Inferior parietal cortex (tissue), 1 donor: ENCODE results near the gene ALLC.

Source experiments
- DNase-seq: peaks from one replicate; pipeline ENCODE4 v3.0.0-alpha.2; 2016; ENCODE audit errors: extremely low spot score

ALLC gene

DNA sequence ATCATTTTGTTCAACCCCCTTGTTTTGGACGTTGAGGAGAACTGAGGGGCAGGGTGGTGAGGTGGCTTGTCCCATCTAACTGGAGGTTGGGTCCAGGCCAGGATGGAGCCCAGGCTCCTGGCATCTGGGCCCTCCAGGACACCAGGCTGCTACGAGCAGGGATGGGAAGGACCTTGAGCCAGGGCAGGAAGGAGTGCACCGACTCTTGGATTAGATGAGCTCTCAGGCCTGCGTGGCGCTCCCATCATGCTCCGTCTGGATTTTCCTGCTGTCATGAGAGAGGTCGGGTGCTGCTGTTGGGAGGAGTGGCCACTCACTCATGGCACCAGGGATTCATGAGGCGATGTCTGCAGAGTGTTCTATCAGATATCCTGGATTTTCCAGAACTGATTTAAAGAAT lies 18.3 kb upstream of the ALLC start:
- DNase-seq = no peak

DNA sequence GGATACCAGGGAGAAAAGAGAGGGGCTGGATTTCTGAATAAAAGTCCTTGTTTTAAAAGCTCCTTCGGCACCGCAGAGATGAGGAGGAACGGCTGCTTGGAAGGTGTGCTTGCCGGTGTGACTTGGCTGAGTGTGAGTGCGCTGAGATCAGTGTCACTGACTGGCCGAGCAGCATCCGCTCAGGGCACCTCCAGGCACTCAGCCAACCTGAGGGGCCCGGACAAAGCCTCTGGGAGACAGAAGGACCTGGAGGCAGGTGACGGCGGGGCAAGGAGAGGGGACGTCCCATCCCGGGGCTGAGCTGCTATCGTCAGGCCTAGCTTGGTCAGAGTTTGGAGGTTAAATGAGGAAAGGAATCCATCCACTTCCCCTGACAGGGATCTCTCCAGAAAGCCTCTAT lies 16.8 kb upstream of the ALLC start:
- no peak for DNase-seq

DNA sequence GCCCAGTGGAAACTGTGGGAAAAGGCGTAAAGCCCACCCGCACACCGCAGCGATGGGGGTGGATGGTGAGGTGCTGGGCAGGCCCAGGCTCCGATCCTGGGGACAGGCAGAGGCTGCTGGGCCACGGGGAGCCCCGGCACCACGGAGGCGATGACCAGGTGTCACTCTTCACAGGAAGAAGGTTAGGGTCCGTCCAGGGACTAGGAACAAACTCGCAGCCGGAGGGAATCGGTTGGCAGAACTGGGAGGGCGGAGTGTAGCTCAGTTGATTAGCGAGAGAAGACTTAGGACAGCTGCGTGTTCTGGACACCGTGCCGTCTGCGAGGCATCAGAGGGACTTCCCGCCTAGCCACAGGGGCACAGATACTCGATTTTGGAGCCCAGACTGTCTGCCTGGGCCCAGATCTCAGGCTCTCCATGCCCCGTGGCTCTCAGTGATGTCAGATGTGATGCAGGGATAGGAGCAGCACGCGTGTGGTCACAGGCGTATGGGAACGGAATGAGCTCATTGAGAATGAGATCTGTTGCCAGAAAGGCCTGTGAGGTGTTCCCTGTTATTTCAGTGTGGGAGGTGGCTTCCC lies 16.1 kb upstream of the ALLC start:
- no peak for DNase-seq

DNA sequence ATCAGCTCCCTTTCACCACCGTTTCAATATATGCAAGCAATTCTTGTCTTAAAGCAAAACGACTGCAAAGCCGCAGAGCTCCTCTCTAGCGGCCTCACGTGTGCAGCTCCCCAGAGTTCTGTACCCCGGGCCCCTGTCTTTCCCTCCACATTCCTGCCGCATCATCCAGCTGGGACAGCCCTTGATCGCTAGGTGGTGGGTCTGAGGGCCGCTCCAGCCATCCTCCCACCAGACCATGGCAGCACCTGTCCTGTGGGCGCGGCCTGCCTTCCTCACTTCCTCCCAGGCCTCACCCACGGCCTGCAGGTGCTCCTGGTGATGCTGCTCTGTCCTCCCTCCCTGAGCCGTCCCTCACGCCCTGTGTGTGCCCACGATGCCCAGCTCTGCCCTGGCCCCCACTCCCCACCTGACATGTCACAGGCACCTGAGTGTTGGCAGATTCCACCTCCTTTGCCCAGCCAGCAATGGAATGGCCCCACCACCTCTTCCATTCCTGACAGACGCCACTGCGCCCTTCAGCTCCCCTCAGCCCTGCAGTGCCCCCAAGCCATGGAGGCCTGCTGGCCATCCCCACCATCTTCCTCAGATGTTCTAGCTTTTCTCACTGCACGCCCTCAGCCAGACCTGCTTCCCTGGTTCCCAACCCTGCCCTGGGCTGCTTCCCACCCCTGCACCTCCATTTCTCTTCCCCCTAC lies 15.3 kb upstream of the ALLC start:
- DNase-seq = no peak

DNA sequence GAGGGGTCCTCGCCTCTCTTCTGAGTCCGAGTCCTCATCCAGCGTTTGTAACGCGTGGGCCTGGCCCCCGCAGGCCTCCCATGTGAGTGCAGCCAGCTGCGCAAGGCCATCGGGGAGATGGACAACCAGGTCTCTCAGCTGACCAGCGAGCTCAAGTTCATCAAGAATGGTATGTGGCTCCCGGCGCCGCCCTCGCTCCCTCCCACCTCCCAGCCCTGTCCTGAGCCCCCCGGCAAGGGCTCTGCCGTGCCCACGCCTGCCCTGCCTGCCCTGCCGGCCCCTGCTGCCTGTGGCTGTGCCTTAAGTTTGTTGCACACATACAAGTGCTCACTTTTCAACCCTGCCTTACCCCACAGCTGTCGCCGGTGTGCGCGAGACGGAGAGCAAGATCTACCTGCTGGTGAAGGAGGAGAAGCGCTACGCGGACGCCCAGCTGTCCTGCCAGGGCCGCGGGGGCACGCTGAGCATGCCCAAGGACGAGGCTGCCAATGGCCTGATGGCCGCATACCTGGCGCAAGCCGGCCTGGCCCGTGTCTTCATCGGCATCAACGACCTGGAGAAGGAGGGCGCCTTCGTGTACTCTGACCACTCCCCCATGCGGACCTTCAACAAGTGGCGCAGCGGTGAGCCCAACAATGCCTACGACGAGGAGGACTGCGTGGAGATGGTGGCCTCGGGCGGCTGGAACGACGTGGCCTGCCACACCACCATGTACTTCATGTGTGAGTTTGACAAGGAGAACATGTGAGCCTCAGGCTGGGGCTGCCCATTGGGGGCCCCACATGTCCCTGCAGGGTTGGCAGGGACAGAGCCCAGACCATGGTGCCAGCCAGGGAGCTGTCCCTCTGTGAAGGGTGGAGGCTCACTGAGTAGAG lies 14.4 kb upstream of the ALLC start:
- no peak for DNase-seq

DNA sequence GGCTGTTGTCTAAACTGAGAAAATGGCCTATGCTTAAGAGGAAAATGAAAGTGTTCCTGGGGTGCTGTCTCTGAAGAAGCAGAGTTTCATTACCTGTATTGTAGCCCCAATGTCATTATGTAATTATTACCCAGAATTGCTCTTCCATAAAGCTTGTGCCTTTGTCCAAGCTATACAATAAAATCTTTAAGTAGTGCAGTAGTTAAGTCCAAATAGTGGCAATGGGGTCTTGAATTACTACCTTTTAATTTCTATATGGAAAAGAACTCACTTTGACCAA lies 13.8 kb upstream of the ALLC start:
- DNase-seq = no peak

DNA sequence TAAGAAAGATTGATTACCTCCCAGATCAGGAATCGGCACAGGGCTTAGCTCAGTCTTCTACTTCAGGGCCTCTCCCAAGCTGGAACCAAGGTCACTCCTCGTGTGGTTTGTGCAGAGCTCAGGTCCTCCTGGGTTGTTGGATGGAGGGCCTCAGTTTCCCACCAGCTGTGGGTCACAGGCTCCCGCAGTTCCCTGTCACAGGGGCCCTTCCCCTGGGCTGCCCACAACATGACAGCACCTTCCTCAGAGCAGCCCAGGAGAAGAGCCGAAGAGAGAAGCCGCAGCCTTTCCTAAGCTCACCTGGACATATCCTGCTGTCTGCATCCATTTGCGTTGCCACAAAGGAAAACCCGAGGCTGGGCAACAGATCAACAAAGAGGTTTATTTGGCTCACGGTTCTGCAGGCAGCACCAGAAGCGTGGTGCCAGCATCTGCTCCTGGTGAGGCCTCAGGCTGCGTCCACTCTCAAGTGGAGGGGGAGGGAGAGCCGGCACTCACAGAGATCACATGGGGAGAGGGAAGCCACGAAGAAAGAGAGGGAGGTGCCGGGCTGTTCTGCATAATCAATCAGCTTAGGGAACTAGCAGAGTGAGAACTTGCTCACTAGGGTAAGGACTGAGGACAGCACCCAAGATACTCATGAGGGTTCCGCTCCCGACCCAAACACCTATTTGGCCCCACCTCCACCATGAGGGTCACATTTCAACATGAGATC lies 13.0 kb upstream of the ALLC start:
- no peak for DNase-seq

DNA sequence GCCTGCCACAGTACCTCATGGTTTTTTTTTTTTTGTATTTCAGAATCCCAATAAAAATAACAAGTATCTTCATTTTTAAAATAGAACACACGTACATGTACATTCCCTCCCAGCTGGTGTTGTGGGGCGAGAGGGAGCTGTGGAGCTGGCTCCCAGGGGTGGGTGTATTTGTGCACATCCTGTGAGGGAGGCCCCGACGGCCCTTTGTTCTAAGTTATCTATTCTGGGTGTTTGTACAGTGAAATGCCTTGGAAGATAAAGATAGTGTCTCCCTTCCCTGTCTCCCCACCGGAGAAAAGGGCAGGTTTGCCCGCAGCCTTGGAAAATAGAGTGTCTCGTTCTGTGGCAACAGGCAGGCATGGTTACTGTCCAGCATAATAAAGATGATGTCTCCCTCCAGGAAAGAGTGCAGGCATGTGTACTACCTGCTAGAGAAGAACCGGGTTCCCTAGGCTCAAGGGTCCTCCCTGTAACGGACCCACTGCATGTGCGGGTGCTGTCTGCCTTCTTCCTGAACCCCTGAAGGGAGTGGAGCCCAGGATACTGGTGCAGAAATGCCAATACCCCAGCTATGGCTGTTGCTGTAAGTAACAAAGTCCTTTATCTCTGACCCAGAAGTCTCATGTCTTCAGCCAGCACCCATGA lies 12.1 kb upstream of the ALLC start:
- no peak for DNase-seq

DNA sequence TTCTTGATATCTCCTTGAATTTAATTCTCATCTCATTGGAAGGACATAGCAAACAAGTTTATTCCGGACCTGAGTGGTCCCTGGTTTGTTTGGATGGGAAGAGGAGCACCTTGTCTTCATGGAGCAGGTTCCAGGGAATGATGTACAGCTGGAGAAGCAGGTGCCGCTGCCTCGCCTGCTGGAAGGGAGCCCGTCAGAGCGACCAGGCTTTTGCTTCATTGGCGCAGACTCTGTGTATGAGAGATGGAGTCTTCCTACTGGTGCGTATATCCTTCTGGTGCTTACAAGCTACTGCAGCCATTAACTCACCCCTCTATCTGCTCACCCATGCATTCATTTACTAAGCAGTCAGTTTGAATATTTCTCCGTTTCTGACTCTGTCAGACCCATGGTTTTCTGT lies 11.6 kb upstream of the ALLC start:
- DNase-seq = no peak

DNA sequence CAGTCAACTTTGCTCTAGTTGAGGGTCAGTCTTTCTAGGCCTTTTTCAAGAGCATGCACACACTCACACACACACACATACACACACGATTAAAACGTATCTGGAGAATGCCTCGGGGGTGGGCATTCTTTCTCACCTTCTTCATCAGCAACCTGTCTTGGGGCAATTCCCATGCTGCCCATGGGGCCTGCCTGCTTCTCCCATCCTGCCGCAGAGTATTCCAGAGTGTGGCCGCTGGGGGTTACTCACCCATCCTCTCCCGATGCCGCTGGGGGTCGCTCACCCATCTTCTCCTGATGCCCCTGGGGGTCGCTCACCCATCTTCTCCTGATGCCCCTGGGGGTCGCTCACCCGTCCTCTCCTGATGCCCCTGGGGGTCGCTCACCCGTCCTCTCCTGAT lies 10.8 kb upstream of the ALLC start:
- DNase-seq = no peak

DNA sequence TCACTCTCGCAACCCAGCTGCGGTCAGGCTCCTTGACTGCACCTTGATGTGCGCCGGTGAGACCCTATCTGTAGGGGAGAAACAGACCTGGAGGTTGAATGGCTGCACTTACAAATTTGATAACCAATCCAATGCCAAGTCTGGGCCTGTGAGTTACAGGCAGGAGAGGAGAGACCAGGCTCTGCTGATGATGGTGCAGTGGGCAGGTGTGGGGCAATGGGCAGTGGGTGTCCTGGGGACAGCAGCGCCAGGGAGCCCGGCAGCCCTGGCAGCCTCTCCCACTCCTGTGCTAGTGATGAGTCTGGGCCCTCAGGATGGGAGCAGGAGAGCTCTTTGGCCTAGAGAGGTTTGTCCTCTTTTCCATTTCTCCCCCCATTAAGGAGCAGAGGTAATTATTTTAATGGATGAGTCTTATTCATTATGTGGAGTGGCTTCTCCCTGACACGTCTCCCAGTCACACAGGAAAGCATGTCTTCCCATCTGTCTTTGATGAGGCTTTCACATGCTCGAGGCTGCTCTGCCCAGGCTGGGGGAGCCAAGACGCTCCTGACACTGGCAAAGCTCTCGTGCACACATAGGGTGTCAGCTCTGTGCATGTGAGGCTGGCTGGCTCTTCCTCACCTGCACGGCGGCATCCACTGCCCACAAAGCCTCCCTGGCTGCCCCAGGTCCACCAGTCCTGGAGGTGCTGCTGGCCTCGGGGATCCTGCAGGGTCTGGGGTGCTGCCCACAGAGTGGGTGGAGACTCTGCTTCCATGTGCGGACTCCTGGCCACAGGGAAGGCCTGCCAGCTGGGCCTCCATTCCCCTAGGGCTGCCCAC lies 10.0 kb upstream of the ALLC start:
- no peak for DNase-seq

DNA sequence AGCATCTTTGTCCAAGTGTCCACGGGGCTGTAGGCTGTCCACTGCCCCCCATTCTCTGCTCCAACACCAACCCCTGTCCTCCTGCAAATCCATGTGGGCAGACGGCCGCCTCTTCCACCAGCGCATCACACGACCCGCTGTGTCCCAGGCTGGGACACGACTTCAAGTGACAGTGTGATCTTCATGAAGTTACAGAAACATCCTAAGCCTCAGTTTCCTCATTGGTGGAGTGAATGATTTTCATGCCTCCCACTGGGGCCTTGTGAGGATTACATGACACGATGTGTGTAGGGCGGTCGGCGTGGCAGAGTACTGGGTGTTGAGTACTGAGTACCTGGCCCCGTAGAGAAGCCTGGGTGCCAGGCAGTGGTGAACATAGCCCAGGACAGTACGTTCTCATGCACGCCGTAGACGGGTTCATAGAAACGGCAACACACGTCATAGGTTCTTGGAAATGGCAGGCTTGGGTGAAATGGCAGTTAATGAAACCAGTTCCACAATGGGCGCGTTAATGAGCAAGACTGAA lies 9.3 kb upstream of the ALLC start:
- DNase-seq = no peak

DNA sequence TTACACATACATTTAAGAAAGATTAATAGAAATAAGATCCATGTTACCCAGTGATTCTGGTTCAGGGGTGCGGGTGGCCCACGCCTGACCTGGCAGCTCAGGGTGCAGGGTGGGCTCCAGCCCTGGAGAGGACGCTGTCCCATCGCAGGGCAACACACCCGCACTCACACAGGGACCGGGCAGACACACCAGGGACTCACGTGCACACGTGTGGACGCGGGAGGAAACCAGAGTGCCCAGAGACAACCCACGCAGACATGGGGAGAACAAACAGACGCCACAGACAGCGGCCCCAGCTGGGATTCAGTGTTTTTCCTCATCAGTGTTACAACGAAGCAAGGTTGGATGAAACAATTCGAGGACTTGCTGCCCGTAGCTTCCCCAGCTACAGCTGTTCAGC lies 8.4 kb upstream of the ALLC start:
- DNase-seq = no peak

DNA sequence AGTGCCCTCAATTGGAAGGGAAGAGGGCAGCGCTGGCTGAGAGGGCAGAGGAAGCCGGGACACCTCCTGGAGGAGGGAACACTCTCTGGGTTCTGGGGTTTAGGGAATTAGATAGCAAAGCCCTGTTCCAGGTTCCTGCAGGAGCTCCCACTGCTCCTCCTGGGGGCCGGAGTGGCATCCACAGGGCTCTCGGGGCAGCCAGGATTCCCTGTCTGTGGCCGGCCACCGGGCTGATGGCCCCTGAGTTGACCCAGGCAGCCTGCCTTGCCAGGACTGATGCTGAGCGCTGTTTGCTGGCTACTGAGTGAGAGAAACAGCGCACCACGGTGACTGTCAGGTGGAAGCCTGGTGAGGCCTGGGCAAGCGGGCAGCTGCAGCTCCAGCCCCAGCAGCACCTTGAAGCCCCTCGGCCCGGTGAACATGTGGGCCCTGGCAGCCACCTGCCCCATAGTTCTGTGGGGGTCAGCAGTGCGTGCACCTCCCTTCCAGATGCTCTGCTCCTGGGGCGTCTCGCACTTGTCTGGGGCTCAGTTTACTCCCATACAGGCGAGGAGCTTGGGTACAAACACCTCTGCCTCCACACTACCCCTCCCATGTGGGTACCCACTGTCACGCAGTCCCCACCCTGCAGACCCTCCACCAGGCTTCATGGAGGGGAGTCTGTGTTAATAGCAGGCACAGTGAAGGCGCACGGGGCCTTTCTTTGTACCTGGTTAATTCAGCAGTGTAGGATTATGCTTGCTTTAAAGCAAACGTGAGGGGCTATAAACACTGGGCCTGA lies 7.7 kb upstream of the ALLC start:
- DNase-seq = no peak

DNA sequence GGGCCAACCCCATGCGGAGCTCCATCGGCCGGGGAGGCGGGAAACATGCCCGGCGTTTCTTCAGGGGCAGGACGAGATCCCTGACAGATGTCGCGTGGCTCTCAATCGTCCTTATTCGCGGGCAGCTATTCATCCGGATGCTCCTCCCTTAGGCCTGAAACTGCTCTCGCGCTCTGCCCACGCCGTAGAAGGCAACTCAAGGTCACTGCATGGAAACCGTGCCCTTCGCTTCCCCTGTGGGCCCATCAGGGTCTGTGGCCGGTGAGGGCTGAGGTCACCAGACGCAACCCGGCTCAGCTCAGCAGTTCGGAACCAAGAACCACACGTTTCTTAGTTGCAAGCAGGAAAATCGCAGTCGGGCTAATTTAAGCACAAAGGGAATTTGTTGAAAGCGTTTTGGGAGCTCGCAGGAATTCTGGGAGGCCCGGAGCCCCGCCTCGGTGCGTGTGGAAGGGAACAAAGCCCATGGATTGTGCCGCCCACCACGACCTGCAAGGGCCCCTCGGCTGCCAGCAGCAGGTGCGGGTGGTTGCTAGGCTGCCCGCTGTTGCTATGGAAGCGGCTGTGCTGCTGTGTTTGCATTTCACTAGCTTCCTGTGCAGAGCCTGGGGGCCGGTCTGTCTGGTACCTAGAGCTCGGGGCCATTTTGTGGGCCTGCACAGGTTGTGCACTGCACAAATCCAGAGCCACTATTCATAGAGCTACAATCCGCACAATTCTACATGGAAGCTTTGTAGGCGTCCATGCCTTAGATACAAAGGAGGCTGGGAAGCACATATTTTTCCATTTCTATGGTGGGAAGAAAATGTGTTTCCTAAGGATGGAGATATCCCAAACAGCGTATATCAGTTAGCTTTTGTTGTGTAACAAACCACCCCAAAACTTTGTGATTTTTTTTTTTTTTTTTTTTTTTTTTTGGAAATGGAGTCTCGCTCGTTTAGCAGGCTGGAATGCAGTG lies 6.0 kb upstream of the ALLC start:
- peak; percentile 47 for DNase-seq

DNA sequence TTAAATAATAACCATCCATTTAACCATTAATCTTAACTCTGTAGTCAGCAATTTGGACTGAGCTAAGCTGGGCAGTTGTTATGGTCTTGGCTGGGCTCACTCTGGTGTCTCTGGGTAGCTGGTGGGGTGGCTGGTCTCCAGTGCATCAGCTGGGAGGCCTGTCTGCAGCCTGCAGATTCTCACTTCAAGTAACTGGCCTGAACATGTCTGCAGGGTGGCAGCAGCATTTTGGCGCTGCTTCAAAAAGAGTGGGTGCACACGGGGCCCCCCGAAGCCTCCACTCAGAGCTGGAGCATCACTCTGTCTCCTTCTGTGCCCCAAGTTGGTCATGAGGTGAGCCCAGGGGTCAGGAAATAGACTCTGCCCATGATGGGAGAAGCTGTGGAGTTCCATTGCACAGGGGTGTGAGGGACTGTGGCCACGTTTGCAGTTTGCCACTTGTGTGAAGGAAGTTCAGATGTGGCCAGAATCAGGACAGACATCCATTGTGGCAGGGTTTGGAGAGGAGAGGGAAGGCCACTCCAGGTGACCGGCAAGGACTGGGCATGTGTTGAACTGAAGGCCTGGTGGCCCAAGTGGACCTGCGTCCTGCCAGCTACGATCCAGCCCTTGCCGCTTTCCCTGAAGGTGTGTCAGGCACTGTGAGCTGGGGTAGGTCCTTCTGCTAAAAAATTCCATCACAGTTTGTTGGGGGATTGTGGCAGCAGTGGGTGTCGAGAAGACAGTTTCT lies 4.9 kb upstream of the ALLC start:
- no peak for DNase-seq

DNA sequence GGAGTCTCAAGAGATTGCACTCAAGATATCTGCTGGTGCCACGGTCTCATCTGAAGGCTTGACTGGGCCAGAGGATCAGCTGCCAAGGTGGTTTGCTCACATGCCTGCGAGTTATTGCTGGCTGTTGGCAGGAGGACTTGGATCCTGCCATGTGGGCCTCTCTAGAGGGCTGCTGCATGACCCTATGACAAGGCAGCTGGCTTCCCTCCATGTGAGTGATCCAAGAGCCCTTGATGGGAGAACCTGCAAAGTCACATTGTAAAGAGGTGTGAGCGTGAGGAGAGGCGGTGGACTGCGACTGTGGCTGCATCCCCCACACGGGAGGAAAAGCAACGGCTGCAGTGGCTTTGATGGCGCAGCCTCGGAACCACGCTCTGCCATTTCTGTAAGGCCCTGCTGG lies 4.0 kb upstream of the ALLC start:
- no peak for DNase-seq

DNA sequence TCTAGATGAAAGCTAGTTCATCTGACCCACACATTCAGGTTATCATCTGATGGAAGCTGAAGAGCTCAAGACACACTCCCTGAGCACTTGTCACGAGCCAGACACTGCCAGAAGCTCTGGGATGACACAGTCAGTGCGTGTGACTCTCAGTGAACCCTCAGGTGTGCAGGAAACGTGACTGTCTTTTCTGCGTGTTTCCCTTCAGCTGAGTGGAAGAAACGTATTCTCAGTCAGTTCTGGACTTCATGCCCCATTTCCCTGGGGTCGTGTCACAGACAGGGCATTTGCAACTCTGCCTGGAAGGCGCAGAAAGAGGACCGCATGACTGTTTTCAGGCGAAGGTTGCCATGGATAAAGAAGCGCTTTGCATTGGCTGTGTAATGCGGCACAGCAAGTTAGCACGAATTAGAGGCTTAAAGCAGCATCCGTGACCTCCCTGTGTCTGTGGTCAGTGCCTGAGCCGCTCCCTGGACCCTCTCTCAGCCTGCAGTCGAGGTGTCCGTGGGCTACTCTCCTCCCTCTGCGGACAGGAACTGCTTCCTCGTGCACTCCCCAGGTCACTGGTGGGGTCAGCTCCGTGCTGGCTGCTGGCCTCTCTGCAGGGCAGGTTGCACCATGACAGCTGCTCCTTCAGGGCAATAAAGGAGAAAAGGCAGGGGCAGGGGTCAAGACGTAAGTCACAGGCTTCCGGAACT lies 3.3 kb upstream of the ALLC start:
- no peak for DNase-seq
